Activated CD4-positive, alpha-beta T cell treated with anti-CD3 and anti-CD28 coated beads, Interleukin-2, amount 10 ng/mL, durations not matched to agents 24 days and 14 days (primary cell): ENCODE results near the gene ZNF391. TPM values are rescaled to one million over a fixed set of nuclear protein-coding genes. Genes with fewer than 3 reads are reported as not detected.

Experiments
- DNase-seq: peaks from one replicate; pipeline ENCODE4 v3.0.0; 2022
- H3K27ac Mint-ChIP-seq: one replicate; pipeline ENCODE4 v1.8.0; 2022; ENCODE audit warnings: mild to moderate bottlenecking, mixed read lengths
- H3K27me3 Mint-ChIP-seq: one replicate; pipeline ENCODE4 v1.8.0; 2022; ENCODE audit warnings: mixed read lengths
- H3K36me3 Mint-ChIP-seq: one replicate; pipeline ENCODE4 v1.8.0; 2022; ENCODE audit warnings: low read depth, mild to moderate bottlenecking, mixed read lengths
- H3K4me1 Mint-ChIP-seq: one replicate; pipeline ENCODE4 v1.8.0; 2021; ENCODE audit warnings: mixed read lengths
- H3K4me3 Mint-ChIP-seq: one replicate; pipeline ENCODE4 v1.8.0; 2022; ENCODE audit warnings: mild to moderate bottlenecking, moderate library complexity, mixed read lengths
- H3K9me3 Mint-ChIP-seq: one replicate; pipeline ENCODE4 v1.8.0; 2021; ENCODE audit warnings: mixed read lengths
- intact Hi-C: fragments of 100-400 bp; cut with micrococcal nuclease; formaldehyde crosslinking; loops from one replicate; pipeline ENCODE4 v1.15.1; 2023
- total RNA-seq: library from RNA; stranded (reverse); gene quantifications from 2 replicates; pipeline ENCODE4 v1.2.3, GENCODE V29; 2022

ZNF391 gene
- total RNA-seq, 1 donor from 2014 or later: 0.70 TPM

DNA sequence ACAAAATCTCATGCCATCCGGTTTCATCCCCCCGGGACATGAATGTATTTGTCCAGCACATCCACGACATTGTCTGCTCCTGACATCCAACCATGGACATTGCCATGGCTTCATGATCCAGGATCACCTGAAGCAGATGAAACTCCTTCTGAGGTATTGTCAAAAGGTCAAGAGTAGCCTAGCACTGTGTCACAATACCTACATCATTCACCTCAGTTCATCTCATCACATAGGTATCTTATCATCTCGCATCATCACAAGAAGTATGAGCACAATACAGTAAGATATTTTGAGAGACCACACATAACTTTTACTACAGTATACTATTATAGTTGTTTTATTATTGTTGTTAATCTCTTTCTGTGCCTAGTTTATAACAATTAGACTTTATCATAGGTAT lies 50.8 kb downstream of the ZNF391 start:
- Mint-ChIP-seq H3K4me3 (no peak overlapping the region), H3K36me3 (peaks cover 3% of the 10 kb centered on the region), H3K4me1 (no peaks in the 10 kb centered on the region), H3K27me3 (no peaks in the 10 kb centered on the region), H3K9me3 (peaks cover 32% of the 10 kb centered on the region), H3K27ac (no peak overlapping the region)
- DNase-seq: no peak
- intact Hi-C loops: no loop called here

DNA sequence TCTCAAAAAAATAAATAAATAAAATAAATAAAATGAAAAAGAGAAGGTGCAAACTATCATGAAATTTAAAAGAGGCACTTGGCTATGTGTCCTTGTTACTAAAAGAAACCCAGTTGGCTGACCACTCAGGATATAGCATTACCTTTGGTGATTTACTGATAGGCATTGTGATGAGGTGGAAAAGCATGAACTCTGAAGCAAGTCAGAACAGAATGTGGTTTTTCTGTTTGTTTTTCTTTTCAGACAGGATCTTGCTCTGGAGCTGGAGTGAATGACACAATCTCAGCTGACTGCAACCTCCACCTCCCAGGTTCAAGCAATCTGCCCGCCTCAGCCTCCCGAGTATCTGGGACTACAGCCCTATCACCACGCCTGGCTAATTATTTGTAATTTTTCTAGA lies 52.4 kb downstream of the ZNF391 start:
- H3K27me3 Mint-ChIP-seq: no peaks in the 10 kb centered on the region
- no peak overlapping the region for H3K27ac Mint-ChIP-seq
- DNase-seq: no peak
- peaks cover 6% of the 10 kb centered on the region for H3K36me3 Mint-ChIP-seq
- peaks cover 22% of the 10 kb centered on the region for H3K9me3 Mint-ChIP-seq
- H3K4me3 Mint-ChIP-seq: no peak overlapping the region
- intact Hi-C loops: no loop called here
- H3K4me1 Mint-ChIP-seq: no peaks in the 10 kb centered on the region

DNA sequence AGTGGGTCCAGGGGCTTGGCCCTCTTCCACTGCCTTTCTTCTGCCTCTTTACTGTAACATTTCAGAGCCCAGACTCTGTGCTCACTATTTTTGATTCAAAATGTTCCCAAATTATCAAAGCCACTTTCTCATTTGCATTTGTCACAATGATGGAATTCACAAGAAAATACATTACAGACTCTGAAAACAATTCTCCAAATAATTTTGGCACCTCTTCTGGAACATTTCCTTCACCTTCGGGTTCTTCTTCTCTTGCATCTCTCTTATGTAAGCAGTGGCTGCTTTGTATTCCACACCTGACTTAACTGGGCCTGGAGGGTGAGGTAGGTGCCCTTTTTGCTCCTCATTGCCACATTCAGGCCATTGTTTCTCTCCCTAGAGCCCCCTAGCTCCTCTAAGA lies 54.4 kb downstream of the ZNF391 start:
- H3K9me3 Mint-ChIP-seq: peaks cover 16% of the 10 kb centered on the region
- H3K4me3 Mint-ChIP-seq: no peak overlapping the region
- intact Hi-C loops: no loop called here
- H3K27ac Mint-ChIP-seq: no peak overlapping the region
- H3K4me1 Mint-ChIP-seq: no peaks in the 10 kb centered on the region
- no peak for DNase-seq
- H3K27me3 Mint-ChIP-seq: no peaks in the 10 kb centered on the region
- peaks cover 15% of the 10 kb centered on the region for H3K36me3 Mint-ChIP-seq

- Mint-ChIP-seq H3K27me3 (no peaks in the 10 kb centered on the region), H3K4me1 (no peaks in the 10 kb centered on the region), H3K4me3 (no peak overlapping the region), H3K36me3 (peaks cover 57% of the 10 kb centered on the region), H3K9me3 (peaks cover 26% of the 10 kb centered on the region), H3K27ac (no peak overlapping the region)
- no peak for DNase-seq
- intact Hi-C loops: no loop called here
Measured at GRCh38 chr6:27448456-27448855, 59.9 kb downstream of the ZNF391 start.

GRCh38 chr6:27451660-27452390 lies 63.3 kb downstream of the ZNF391 start:
- Mint-ChIP-seq H3K9me3 (peaks cover 50% of the 10 kb centered on the region), H3K4me3 (no peak overlapping the region), H3K27ac (no peak overlapping the region), H3K36me3 (peaks cover 83% of the 10 kb centered on the region), H3K4me1 (no peaks in the 10 kb centered on the region), H3K27me3 (no peaks in the 10 kb centered on the region)
- intact Hi-C loops: no loop called here
- DNase-seq: no peak

DNA sequence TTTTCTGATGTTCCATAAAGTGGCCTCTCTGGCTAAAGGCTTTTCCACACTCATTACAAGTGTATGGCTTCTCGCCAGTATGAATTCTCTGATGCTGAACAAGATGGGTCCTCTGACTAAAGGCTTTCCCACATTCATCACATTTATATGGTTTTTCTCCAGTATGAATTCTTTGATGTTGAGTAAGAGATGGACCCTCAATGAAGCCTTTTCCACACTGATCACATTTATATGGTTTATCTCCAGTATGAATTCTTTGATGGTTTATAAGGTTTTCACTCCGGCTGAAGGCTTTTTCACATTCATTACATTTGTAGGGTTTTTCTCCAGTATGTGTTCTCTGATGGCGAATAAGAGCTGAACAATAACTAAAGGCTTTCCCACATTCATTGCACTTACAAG lies 63.9 kb downstream of the ZNF391 start:
- DNase-seq: no peak
- H3K27me3 Mint-ChIP-seq: no peaks in the 10 kb centered on the region

More for the DNA sequence above, 63.9 kb downstream of the ZNF391 start:
- Mint-ChIP-seq H3K4me1 (no peaks in the 10 kb centered on the region), H3K27ac (no peak overlapping the region), H3K36me3 (peaks cover 87% of the 10 kb centered on the region), H3K9me3 (peaks cover 57% of the 10 kb centered on the region), H3K4me3 (no peak overlapping the region)
- intact Hi-C loops: no loop called here

Other genes starting within 250 kb of the ZNF391 start
- gene PRSS16, start 141.1 kb upstream of the ZNF391 start, total RNA-seq: 0.31 TPM in 1 of 2 replicates, not detected in the other
- not detected in 2 replicates for gene POM121L2, start 76.5 kb upstream of the ZNF391 start, total RNA-seq
- 7.9 and 8.2 TPM in 2 replicates for gene ZNF184, start 84.3 kb downstream of the ZNF391 start, total RNA-seq